DOHH2 (cell line): Measurements from ENCODE around the gene TMEM235.
A peak's percentile ranks its signal among the peaks of the same experiment; 100 is the strongest.

Experiments
- H3F3A ChIP-seq: fragments of 200-600 bp; sonication (generic), shearing (Covaris generic); 2 replicates; pipeline ENCODE4 v1.6.0; 2016; ENCODE audit warnings: antibody characterized with exemption, mild to moderate bottlenecking; ENCODE audit not compliant: control insufficient read depth, insufficient read depth
- H3K27ac ChIP-seq: fragments of 200-600 bp; sonication (generic); 2 replicates; pipeline ENCODE4 v1.5.1; 2014; ENCODE audit warnings: low read depth, mild to moderate bottlenecking, low read length, moderate library complexity
- H3K27me3 ChIP-seq: fragments of 200-600 bp; sonication (generic); 2 replicates; pipeline ENCODE4 v1.6.1; 2014; ENCODE audit warnings: mild to moderate bottlenecking, low read length, mixed read lengths; ENCODE audit not compliant: control insufficient read depth
- H3K36me3 ChIP-seq: fragments of 200-600 bp; sonication (generic); 2 replicates; pipeline ENCODE4 v1.6.1; 2014; ENCODE audit warnings: mild to moderate bottlenecking, low read length, moderate library complexity, mixed read lengths; ENCODE audit not compliant: control insufficient read depth
- H3K4me1 ChIP-seq: fragments of 200-600 bp; sonication (generic); 2 replicates; pipeline ENCODE4 v1.6.1; 2014; ENCODE audit warnings: mild to moderate bottlenecking, low read length, mixed read lengths; ENCODE audit not compliant: control insufficient read depth
- H3K4me2 ChIP-seq: fragments of 200-600 bp; sonication (generic); 2 replicates; pipeline ENCODE4 v1.6.0; 2014; ENCODE audit warnings: mild to moderate bottlenecking, low read length, moderate library complexity
- H3K4me3 ChIP-seq: fragments of 200-600 bp; sonication (generic); 2 replicates; pipeline ENCODE4 v1.5.1; 2014; ENCODE audit warnings: mild to moderate bottlenecking, low read length, mixed read lengths
- H3K79me2 ChIP-seq: fragments of 200-600 bp; sonication (generic); 2 replicates; pipeline ENCODE4 v1.6.1; 2014; ENCODE audit warnings: mild to moderate bottlenecking, low read length, mixed read lengths; ENCODE audit not compliant: control insufficient read depth
- H3K9me2 ChIP-seq: fragments of 200-600 bp; sonication (generic); replicated peaks from 2 replicates; pipeline ENCODE4 v1.6.1; 2014; ENCODE audit warnings: mild to moderate bottlenecking, low read length, mixed read lengths; ENCODE audit not compliant: control insufficient read depth
- H3K9me3 ChIP-seq: fragments of 200-600 bp; sonication (generic); 2 replicates; pipeline ENCODE4 v1.6.1; 2014; ENCODE audit warnings: antibody characterized with exemption, low read length, mixed read lengths; ENCODE audit not compliant: control insufficient read depth, insufficient read depth
- H4K20me1 ChIP-seq: fragments of 200-600 bp; sonication (generic); 2 replicates; pipeline ENCODE4 v1.6.0; 2014; ENCODE audit warnings: low read depth, mild to moderate bottlenecking, antibody characterized with exemption, low read length, moderate library complexity; ENCODE audit not compliant: control insufficient read depth, insufficient read depth
- EZH2phosphoT487 ChIP-seq: fragments of 200-600 bp; sonication (generic); IDR thresholded peaks from 2 replicates; pipeline ENCODE4 v1.6.1; 2017; ENCODE audit warnings: borderline replicate concordance, mild to moderate bottlenecking, antibody characterized with exemption, low read length, moderate library complexity, mixed read lengths
- TF ChIP-seq, protein P1 (sequence below): fragments of 200-600 bp; sonication (generic); IDR thresholded peaks from one replicate; pipeline ENCODE4 v1.5.1; 2014; ENCODE audit warnings: antibody characterized with exemption, mild to moderate bottlenecking, low read depth, low read length; ENCODE audit not compliant: poor library complexity, severe bottlenecking

Gene TMEM235

GRCh38 chr17:78210111-78210510 is 21.3 kb upstream of the TMEM235 start:
- Histone ChIP-seq H3K27ac (no peak overlapping the region), H3K4me1 (peaks cover 4% of the 10 kb centered on the region), H3K4me2 (no peak overlapping the region), H3K27me3 (no peaks in the 10 kb centered on the region), H3K9me2 (no peaks in the 10 kb centered on the region), H3K79me2 (peaks cover 11% of the 10 kb centered on the region), H3K9me3 (no peaks in the 10 kb centered on the region), H4K20me1 (no peaks in the 10 kb centered on the region), H3F3A (peaks cover 17% of the 10 kb centered on the region), H3K36me3 (peaks cover 31% of the 10 kb centered on the region), H3K4me3 (no peak overlapping the region)
- TF ChIP-seq EZH2phosphoT487: no peak
- TF ChIP-seq, protein P1, sequence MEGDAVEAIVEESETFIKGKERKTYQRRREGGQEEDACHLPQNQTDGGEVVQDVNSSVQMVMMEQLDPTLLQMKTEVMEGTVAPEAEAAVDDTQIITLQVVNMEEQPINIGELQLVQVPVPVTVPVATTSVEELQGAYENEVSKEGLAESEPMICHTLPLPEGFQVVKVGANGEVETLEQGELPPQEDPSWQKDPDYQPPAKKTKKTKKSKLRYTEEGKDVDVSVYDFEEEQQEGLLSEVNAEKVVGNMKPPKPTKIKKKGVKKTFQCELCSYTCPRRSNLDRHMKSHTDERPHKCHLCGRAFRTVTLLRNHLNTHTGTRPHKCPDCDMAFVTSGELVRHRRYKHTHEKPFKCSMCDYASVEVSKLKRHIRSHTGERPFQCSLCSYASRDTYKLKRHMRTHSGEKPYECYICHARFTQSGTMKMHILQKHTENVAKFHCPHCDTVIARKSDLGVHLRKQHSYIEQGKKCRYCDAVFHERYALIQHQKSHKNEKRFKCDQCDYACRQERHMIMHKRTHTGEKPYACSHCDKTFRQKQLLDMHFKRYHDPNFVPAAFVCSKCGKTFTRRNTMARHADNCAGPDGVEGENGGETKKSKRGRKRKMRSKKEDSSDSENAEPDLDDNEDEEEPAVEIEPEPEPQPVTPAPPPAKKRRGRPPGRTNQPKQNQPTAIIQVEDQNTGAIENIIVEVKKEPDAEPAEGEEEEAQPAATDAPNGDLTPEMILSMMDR: no peak

DNA sequence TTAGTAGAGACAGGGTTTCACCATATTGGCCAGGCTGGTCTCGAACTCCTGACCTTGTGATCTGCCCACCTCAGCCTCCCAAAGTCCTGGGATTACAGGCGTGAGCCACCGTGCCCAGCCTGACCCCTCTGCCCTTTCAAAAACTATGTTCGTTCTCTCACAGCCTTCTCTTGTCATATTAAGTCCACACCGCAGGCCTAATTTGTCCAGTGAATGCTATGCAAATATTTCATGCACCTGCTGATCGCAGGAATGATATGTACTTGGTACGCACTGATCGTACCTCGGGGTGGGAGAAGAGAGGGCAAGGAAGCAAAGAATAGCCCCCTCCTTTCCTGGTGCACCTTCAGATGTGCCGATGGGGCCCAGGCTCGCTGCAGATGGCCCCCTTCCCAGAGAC is 20.4 kb upstream of the TMEM235 start:
- peaks cover 13% of the 10 kb centered on the region for H3K4me1 ChIP-seq
- H3K27me3 ChIP-seq: no peaks in the 10 kb centered on the region
- H3K4me2 ChIP-seq: no peak overlapping the region
- no peaks in the 10 kb centered on the region for H3K9me3 ChIP-seq
- H3K27ac ChIP-seq: no peak overlapping the region
- no peaks in the 10 kb centered on the region for H3K9me2 ChIP-seq
- H3K4me3 ChIP-seq: no peak overlapping the region
- no peak for TF ChIP-seq EZH2phosphoT487
- TF ChIP-seq, protein P1: no peak
- peaks cover 31% of the 10 kb centered on the region for H3K36me3 ChIP-seq
- H4K20me1 ChIP-seq: no peaks in the 10 kb centered on the region
- H3F3A ChIP-seq: peaks cover 15% of the 10 kb centered on the region
- H3K79me2 ChIP-seq: peaks cover 20% of the 10 kb centered on the region

DNA sequence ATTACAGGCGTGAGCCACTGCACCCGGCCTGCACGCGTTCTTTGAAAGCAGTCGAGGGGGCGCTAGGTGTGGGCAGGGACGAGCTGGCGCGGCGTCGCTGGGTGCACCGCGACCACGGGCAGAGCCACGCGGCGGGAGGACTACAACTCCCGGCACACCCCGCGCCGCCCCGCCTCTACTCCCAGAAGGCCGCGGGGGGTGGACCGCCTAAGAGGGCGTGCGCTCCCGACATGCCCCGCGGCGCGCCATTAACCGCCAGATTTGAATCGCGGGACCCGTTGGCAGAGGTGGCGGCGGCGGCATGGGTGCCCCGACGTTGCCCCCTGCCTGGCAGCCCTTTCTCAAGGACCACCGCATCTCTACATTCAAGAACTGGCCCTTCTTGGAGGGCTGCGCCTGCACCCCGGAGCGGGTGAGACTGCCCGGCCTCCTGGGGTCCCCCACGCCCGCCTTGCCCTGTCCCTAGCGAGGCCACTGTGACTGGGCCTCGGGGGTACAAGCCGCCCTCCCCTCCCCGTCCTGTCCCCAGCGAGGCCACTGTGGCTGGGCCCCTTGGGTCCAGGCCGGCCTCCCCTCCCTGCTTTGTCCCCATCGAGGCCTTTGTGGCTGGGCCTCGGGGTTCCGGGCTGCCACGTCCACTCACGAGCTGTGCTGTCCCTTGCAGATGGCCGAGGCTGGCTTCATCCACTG is 17.3 kb upstream of the TMEM235 start, which contains the start of gene BIRC5:
TSS of gene BIRC5 (plus strand) at position 238 of the 690 bp plus-strand sequence. CDS start at position 302, 64 bp downstream.
- Histone ChIP-seq H3K36me3 (peaks cover 40% of the 10 kb centered on the region), H3K4me2 (peak within 1 kb of the TSS; percentile 78), H3K79me2 (peaks cover 41% of the 10 kb centered on the region), H3K27ac (peak within 1 kb of the TSS; percentile 68), H3K4me3 (peak within 1 kb of the TSS; percentile 98), H3K9me2 (no peaks in the 10 kb centered on the region), H4K20me1 (0 out of 2 replicates have a peak, but pooled peaks cover 3% of the 10 kb centered on the region), H3K9me3 (no peaks in the 10 kb centered on the region), H3K27me3 (no peaks in the 10 kb centered on the region), H3F3A (no peaks in the 10 kb centered on the region), H3K4me1 (peaks cover 17% of the 10 kb centered on the region)
- TF ChIP-seq, protein P1: no peak
- TF ChIP-seq EZH2phosphoT487: no peak
